ENCODE results near the gene FBXW7.
A peak's percentile ranks its signal among the peaks of the same experiment; 100 is the strongest.
"Not testable (repeated sequence)": the region's sequence is repeated elsewhere in the genome, so short reads cannot be mapped to it uniquely, and the experiment has no call there.

The FBXW7 gene

GRCh38 chr4:152545088-152545487 lies 9.2 kb upstream of the FBXW7 start:
- H3K4me1 ChIP-seq (ENCODE audit: control insufficient read depth, insufficient read depth, low read length), result peaks cover 2% of the 10 kb centered on the region; the same call in 1 of the 2 replicates
- H3K9me3 ChIP-seq (ENCODE audit: control insufficient read depth, insufficient read depth, low read depth, low read length), result no peaks in the 10 kb centered on the region; the same call in 1 of the 2 replicates
- no peak overlapping the region for H3K27ac ChIP-seq (ENCODE audit: low read depth, low read length)
- no peak overlapping the region for H3K4me3 ChIP-seq (ENCODE audit: low read depth, low read length)
- no peaks in the 10 kb centered on the region for H3K36me3 ChIP-seq (ENCODE audit: control insufficient read depth, insufficient read depth, low read length)
- H3K27me3 ChIP-seq (ENCODE audit: control insufficient read depth, insufficient read depth, low read length), result no peaks in the 10 kb centered on the region
- H3K9ac ChIP-seq (ENCODE audit: low read length), result no peak overlapping the region

- not testable (repeated sequence) for H3K9ac ChIP-seq (ENCODE audit: low read length); H3K4me3 ChIP-seq (ENCODE audit: low read depth, low read length); H3K9me3 ChIP-seq (ENCODE audit: control insufficient read depth, insufficient read depth, low read depth, low read length); H3K27ac ChIP-seq (ENCODE audit: low read depth, low read length); H3K36me3 ChIP-seq (ENCODE audit: control insufficient read depth, insufficient read depth, low read length); H3K4me1 ChIP-seq (ENCODE audit: control insufficient read depth, insufficient read depth, low read length); H3K27me3 ChIP-seq (ENCODE audit: control insufficient read depth, insufficient read depth, low read length)
Measured at GRCh38 chr4:152544533-152544932, 8.6 kb upstream of the FBXW7 start.

GRCh38 chr4:152540941-152541340 lies 5.0 kb upstream of the FBXW7 start:
- Histone ChIP-seq H3K4me3 (ENCODE audit: low read depth, low read length) (no peak overlapping the region), H3K9me3 (ENCODE audit: control insufficient read depth, insufficient read depth, low read depth, low read length) (no peaks in the 10 kb centered on the region; the same call in 1 of the 2 replicates), H3K27ac (ENCODE audit: low read depth, low read length) (no peak overlapping the region), H3K4me1 (ENCODE audit: control insufficient read depth, insufficient read depth, low read length) (peaks cover 13% of the 10 kb centered on the region; the same call in 1 of the 2 replicates), H3K36me3 (ENCODE audit: control insufficient read depth, insufficient read depth, low read length) (0 out of 2 replicates have a peak, but pooled peaks cover 8% of the 10 kb centered on the region), H3K9ac (ENCODE audit: low read length) (no peak overlapping the region), H3K27me3 (ENCODE audit: control insufficient read depth, insufficient read depth, low read length) (no peaks in the 10 kb centered on the region)

- Histone ChIP-seq H3K9me3 (ENCODE audit: control insufficient read depth, insufficient read depth, low read depth, low read length) (no peaks in the 10 kb centered on the region; the same call in 1 of the 2 replicates), H3K4me1 (ENCODE audit: control insufficient read depth, insufficient read depth, low read length) (peaks cover 13% of the 10 kb centered on the region; the same call in 1 of the 2 replicates), H3K27me3 (ENCODE audit: control insufficient read depth, insufficient read depth, low read length) (no peaks in the 10 kb centered on the region), H3K27ac (ENCODE audit: low read depth, low read length) (no peak overlapping the region), H3K9ac (ENCODE audit: low read length) (no peak overlapping the region), H3K4me3 (ENCODE audit: low read depth, low read length) (no peak overlapping the region), H3K36me3 (ENCODE audit: control insufficient read depth, insufficient read depth, low read length) (0 out of 2 replicates have a peak, but pooled peaks cover 8% of the 10 kb centered on the region)
Measured at GRCh38 chr4:152540293-152540674, 4.4 kb upstream of the FBXW7 start.

- Histone ChIP-seq H3K9ac (ENCODE audit: low read length) (no peak overlapping the region), H3K36me3 (ENCODE audit: control insufficient read depth, insufficient read depth, low read length) (0 out of 2 replicates have a peak, but pooled peaks cover 8% of the 10 kb centered on the region), H3K27me3 (ENCODE audit: control insufficient read depth, insufficient read depth, low read length) (no peaks in the 10 kb centered on the region), H3K9me3 (ENCODE audit: control insufficient read depth, insufficient read depth, low read depth, low read length) (no peaks in the 10 kb centered on the region; the same call in 1 of the 2 replicates), H3K4me1 (ENCODE audit: control insufficient read depth, insufficient read depth, low read length) (peaks cover 13% of the 10 kb centered on the region; the same call in 1 of the 2 replicates), H3K27ac (ENCODE audit: low read depth, low read length) (no peak overlapping the region), H3K4me3 (ENCODE audit: low read depth, low read length) (no peak overlapping the region)
Measured at GRCh38 chr4:152539556-152540292, 3.8 kb upstream of the FBXW7 start.

- H3K27ac ChIP-seq (ENCODE audit: low read depth, low read length), result no peak overlapping the region
- H3K4me1 ChIP-seq (ENCODE audit: control insufficient read depth, insufficient read depth, low read length), result peaks cover 17% of the 10 kb centered on the region; the same call in 1 of the 2 replicates
- H3K4me3 ChIP-seq (ENCODE audit: low read depth, low read length), result no peak overlapping the region
- 0 out of 2 replicates have a peak, but pooled peaks cover 8% of the 10 kb centered on the region for H3K36me3 ChIP-seq (ENCODE audit: control insufficient read depth, insufficient read depth, low read length)
- H3K27me3 ChIP-seq (ENCODE audit: control insufficient read depth, insufficient read depth, low read length), result no peaks in the 10 kb centered on the region
- no peak overlapping the region for H3K9ac ChIP-seq (ENCODE audit: low read length)
- H3K9me3 ChIP-seq (ENCODE audit: control insufficient read depth, insufficient read depth, low read depth, low read length), result no peaks in the 10 kb centered on the region; the same call in 1 of the 2 replicates
Measured at GRCh38 chr4:152537881-152538280, 2.0 kb upstream of the FBXW7 start.

- no peaks in the 10 kb centered on the region for H3K27me3 ChIP-seq (ENCODE audit: control insufficient read depth, insufficient read depth, low read length)
- H3K9ac ChIP-seq (ENCODE audit: low read length), result peak overlapping the region; percentile 92
- H3K36me3 ChIP-seq (ENCODE audit: control insufficient read depth, insufficient read depth, low read length), result 0 out of 2 replicates have a peak, but pooled peaks cover 8% of the 10 kb centered on the region
- H3K9me3 ChIP-seq (ENCODE audit: control insufficient read depth, insufficient read depth, low read depth, low read length), result no peaks in the 10 kb centered on the region; the same call in 1 of the 2 replicates
- H3K4me1 ChIP-seq (ENCODE audit: control insufficient read depth, insufficient read depth, low read length), result peaks cover 17% of the 10 kb centered on the region; the same call in 1 of the 2 replicates
- H3K4me3 ChIP-seq (ENCODE audit: low read depth, low read length), result peak overlapping the region; percentile 80
- H3K27ac ChIP-seq (ENCODE audit: low read depth, low read length), result peak overlapping the region; percentile 84
Measured at GRCh38 chr4:152536545-152537182, 772 bp upstream of the FBXW7 start.

- no peaks in the 10 kb centered on the region; the same call in 1 of the 2 replicates for H3K9me3 ChIP-seq (ENCODE audit: control insufficient read depth, insufficient read depth, low read depth, low read length)
- peak overlapping the region; percentile 77; the same call in 1 of the 2 replicates for H3K27ac ChIP-seq (ENCODE audit: low read depth, low read length)
- H3K36me3 ChIP-seq (ENCODE audit: control insufficient read depth, insufficient read depth, low read length), result peaks cover 14% of the 10 kb centered on the region
- H3K4me1 ChIP-seq (ENCODE audit: control insufficient read depth, insufficient read depth, low read length), result peaks cover 17% of the 10 kb centered on the region; the same call in 1 of the 2 replicates
- no peaks in the 10 kb centered on the region for H3K27me3 ChIP-seq (ENCODE audit: control insufficient read depth, insufficient read depth, low read length)
- peak overlapping the region; percentile 80 for H3K4me3 ChIP-seq (ENCODE audit: low read depth, low read length)
- peak overlapping the region; percentile 78 for H3K9ac ChIP-seq (ENCODE audit: low read length)
Measured at GRCh38 chr4:152535360-152535902, 461 bp downstream of the FBXW7 start.

- H3K9ac ChIP-seq (ENCODE audit: low read length), result peak overlapping the region; percentile 71
- no peak overlapping the region; the same call in 1 of the 2 replicates for H3K27ac ChIP-seq (ENCODE audit: low read depth, low read length)
- H3K9me3 ChIP-seq (ENCODE audit: control insufficient read depth, insufficient read depth, low read depth, low read length), result no peaks in the 10 kb centered on the region
- H3K4me1 ChIP-seq (ENCODE audit: control insufficient read depth, insufficient read depth, low read length), result peaks cover 14% of the 10 kb centered on the region; the same call in 1 of the 2 replicates
- peaks cover 14% of the 10 kb centered on the region for H3K36me3 ChIP-seq (ENCODE audit: control insufficient read depth, insufficient read depth, low read length)
- H3K27me3 ChIP-seq (ENCODE audit: control insufficient read depth, insufficient read depth, low read length), result no peaks in the 10 kb centered on the region
- peak overlapping the region; percentile 80 for H3K4me3 ChIP-seq (ENCODE audit: low read depth, low read length)
Measured at GRCh38 chr4:152534541-152535359, 1.1 kb downstream of the FBXW7 start.

GRCh38 chr4:152531479-152531878 lies 4.4 kb downstream of the FBXW7 start:
- Histone ChIP-seq H3K9ac (ENCODE audit: low read length) (no peak overlapping the region), H3K27ac (ENCODE audit: low read depth, low read length) (no peak overlapping the region), H3K27me3 (ENCODE audit: control insufficient read depth, insufficient read depth, low read length) (no peaks in the 10 kb centered on the region), H3K4me1 (ENCODE audit: control insufficient read depth, insufficient read depth, low read length) (peaks cover 4% of the 10 kb centered on the region; the same call in 1 of the 2 replicates), H3K36me3 (ENCODE audit: control insufficient read depth, insufficient read depth, low read length) (peaks cover 9% of the 10 kb centered on the region), H3K9me3 (ENCODE audit: control insufficient read depth, insufficient read depth, low read depth, low read length) (no peaks in the 10 kb centered on the region), H3K4me3 (ENCODE audit: low read depth, low read length) (no peak overlapping the region)
